ENCODE results near the gene SIRT2.

DNA sequence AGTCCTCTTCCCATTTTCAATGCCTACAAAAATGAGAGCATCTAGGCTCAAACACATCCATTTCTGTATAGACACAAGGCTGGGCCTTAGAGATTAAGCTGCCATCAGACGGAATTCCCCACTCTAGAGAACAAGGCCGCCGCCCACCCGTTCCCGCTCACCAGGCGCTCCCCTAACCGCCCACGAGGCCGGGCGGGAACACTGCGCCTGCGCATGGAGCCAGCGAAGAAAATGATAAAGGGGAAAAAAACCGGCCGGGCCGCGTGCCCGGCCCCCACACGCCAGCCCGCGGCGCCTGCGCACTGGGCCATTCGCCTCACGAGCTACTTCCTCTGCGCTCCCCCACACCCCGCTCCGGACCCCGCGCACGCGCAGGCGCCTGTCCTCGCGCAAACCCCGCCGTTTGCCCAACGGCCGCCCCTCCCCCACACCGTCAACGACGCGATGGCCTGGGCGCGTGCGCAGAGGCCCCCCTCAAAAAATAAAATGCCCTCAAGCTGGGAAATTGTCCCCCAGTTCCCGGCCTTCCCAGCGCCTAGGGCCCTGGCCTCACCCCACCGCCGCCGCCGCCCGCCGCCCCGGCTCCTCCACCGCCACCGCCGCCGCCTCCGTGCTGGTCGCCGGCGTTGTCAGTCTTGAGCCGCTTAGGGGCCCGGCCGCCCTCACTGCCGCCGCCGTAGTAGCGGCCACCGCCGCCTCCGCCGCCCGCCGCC is 50.1 kb downstream of the SIRT2 start:
- no peak for TF ChIP-seq EZH2 (IDR thresholded peaks at IDR 0.05; ENCODE audit: borderline replicate concordance, insufficient read depth, low read depth, low read length, poor library complexity, severe bottlenecking)
- TF ChIP-seq, protein P1, sequence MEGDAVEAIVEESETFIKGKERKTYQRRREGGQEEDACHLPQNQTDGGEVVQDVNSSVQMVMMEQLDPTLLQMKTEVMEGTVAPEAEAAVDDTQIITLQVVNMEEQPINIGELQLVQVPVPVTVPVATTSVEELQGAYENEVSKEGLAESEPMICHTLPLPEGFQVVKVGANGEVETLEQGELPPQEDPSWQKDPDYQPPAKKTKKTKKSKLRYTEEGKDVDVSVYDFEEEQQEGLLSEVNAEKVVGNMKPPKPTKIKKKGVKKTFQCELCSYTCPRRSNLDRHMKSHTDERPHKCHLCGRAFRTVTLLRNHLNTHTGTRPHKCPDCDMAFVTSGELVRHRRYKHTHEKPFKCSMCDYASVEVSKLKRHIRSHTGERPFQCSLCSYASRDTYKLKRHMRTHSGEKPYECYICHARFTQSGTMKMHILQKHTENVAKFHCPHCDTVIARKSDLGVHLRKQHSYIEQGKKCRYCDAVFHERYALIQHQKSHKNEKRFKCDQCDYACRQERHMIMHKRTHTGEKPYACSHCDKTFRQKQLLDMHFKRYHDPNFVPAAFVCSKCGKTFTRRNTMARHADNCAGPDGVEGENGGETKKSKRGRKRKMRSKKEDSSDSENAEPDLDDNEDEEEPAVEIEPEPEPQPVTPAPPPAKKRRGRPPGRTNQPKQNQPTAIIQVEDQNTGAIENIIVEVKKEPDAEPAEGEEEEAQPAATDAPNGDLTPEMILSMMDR (IDR thresholded peaks at IDR 0.05), result no peak
